Stimulated activated CD4-positive, alpha-beta T cell treated with anti-CD3 and anti-CD28 coated beads, Interleukin-15, amount 100 ng/mL, for 1 hour (primary cell): ENCODE measurements around the gene TMEM25.
A peak's percentile ranks its signal among the peaks of the same experiment; 100 is the strongest.
"Not testable (repeated sequence)": the region's sequence is repeated elsewhere in the genome, so short reads cannot be mapped to it uniquely, and the experiment has no call there.

ENCODE experiments used
- DNase-seq, 2 donors: peaks; one replicate each; pipeline ENCODE4 v3.0.0-alpha.2; 2020; ENCODE audit warnings: low read depth in 1 of 2, low spot score in 1 of 2

Gene TMEM25

DNA sequence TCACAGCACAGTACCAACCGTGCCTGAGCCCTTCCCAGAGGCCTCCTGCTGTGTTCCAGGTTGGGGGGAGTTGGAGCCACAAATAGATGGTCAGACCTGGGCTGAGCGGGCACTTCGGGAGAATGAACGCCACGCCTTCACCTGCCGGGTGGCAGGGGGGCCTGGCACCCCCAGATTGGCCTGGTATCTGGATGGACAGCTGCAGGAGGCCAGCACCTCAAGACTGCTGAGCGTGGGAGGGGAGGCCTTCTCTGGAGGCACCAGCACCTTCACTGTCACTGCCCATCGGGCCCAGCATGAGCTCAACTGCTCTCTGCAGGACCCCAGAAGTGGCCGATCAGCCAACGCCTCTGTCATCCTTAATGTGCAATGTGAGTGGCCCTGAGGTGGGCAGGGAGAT, 1.1 kb downstream of the TMEM25 start:
- DNase-seq: no peak

DNA sequence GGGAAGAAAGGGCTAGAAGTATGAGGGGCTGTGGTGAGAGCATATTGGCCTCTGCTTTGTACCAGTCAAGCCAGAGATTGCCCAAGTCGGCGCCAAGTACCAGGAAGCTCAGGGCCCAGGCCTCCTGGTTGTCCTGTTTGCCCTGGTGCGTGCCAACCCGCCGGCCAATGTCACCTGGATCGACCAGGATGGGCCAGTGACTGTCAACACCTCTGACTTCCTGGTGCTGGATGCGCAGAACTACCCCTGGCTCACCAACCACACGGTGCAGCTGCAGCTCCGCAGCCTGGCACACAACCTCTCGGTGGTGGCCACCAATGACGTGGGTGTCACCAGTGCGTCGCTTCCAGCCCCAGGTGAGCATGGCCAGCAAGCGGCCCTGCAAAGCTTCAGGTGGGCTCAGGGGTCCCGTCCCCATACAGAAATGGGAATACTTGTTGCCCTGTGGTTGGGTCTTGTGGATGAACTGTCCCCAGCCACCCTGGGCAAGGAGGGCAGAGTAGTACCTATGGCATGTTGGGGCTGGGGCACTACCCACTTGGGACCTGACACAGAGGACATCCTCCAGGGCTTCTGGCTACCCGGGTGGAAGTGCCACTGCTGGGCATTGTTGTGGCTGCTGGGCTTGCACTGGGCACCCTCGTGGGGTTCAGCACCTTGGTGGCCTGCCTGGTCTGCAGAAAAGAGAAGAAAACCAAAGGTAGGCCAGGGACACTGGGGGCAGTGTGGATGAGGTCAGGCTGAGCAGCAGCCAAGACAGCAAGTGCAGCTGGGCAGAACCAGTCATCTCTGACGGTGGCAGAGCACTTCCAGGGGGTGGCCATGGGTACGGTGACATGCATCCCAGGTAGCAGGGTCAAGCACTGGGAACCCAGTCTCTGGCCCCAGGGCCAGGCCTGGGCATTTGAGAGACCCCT, 2.1 kb downstream of the TMEM25 start:
- no peak for DNase-seq

DNA sequence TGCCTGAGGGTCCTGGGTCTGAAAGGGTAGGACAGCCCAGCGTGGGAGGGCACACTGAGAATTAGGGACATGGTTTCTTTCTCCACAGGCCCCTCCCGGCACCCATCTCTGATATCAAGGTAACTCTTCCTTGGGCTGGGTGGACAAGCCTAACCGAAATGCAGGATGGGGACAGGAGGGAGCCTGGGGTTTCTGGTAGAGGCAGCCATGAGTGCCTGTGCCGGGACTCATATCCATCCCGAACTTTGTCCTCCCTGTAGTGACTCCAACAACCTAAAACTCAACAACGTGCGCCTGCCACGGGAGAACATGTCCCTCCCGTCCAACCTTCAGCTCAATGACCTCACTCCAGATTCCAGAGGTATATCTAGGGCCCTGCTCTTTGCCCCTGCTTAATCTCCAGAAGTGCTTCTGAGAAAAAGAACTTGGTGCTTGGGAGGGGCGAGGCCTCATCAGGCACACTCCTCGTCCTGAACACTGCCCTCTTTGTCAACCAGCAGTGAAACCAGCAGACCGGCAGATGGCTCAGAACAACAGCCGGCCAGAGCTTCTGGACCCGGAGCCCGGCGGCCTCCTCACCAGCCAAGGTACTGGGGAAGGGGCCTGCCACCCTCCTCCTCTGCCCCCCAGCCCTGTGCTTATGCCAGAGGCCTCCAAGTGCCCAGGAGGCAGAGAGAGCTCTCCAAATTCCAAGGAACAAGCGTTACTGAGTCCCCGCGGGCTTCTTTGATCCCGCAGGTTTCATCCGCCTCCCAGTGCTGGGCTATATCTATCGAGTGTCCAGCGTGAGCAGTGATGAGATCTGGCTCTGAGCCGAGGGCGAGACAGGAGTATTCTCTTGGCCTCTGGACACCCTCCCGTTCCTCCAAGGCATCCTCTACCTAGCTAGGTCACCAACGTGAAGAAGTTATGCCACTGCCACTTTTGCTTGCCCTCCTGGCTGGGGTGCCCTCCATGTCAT, 3.1 kb downstream of the TMEM25 start:
- no peak for DNase-seq

DNA sequence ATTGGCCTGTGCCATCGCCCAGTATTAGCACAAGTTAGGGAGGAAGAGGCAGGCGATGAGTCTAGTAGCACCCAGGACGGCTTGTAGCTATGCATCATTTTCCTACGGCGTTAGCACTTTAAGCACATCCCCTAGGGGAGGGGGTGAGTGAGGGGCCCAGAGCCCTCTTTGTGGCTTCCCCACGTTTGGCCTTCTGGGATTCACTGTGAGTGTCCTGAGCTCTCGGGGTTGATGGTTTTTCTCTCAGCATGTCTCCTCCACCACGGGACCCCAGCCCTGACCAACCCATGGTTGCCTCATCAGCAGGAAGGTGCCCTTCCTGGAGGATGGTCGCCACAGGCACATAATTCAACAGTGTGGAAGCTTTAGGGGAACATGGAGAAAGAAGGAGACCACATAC, 4.3 kb downstream of the TMEM25 start:
- DNase-seq: no peak

DNA sequence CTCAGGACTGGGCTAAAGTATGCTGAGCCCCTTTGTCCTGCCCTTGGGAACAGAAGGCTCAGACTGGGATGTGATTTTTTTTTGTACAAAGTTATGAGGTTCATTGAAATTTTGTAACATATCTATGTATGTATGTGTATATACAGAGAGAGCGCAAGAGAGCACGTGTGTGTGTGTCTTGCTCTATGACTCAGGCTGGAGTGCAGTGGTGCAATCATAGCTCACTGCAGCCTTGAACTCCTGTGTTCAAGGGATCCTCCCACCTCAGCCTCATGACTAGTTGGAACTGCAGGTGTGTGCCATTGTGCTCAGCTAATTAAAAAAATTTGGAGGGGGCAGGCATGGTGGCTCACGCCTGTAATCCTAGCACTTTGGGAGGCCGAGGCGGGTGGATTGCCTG, 5.7 kb downstream of the TMEM25 start:
- no peak for DNase-seq

DNA sequence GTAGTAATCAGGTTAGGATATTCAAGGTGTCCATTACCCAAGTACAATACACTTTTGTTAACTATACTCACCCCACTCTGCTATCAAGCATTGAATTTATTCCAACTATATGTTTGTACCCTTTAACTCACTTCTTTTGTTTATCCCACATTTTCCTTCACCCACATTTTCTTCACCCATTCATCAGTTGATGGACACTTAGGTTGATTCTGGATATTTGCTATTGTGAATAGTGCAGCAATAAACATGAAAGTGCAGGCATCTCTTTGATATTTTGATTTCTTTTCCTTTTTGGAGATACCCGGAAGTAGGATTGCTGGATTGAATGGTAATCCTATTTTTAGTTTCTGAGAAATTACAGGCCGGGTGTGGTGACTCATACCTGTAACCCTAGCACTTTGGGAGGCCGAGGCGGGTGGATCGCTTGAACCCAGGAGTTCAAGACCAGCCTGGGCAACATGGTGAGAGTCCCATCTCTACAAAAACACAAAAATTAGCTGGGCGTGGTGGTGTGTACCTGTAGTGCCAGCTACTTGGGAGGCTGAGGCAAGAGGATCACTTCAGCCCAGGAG, 6.5 kb downstream of the TMEM25 start:
- DNase-seq: no peak

DNA sequence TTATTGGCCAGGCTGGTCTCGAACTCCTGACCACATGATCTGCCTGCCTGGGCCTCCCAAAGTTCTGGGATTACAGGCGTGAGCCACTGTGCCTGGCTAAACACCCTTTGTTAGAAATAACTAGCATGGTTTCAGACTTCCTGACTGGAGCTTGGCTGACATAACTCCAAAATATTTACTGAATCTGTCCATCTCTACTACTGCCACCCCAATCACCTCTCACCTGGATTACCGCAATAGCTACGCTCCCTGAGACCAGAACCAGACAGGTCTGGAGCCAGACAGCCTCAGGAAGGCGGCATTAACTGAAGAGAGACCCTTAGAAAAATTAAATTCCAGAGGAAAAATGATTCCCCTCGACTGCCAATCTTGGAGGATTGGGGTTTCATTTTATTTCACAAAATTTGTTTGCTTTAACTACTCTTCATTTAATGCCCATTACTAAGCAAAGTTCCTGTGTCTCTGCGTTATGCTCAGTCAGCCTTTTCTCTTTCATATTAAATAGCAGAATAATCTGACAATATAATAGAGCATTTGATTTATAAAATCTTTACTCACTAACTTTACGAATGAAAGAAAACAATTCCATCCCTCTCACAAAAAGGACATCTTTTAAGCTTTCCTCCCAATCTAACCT, 13.1 kb downstream of the TMEM25 start:
- no peak for DNase-seq

DNA sequence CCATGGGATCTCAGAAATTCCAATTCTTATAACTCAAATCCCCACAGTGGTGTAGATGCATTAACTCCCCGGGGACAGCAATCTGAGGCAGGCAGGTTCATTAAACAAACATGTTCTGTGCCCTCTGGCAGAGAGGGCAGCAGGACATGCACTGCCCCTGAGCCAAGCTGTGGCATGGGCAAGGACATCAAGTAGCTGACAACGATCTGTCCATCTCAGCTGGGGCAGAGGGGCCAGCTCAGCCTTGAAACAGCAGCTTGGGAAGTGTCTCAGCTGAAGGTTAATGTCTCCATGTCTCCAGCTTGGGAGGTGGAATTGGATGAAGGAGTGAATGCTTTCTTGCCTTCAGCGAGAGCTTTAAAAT, 13.6 kb downstream of the TMEM25 start:
- no peak for DNase-seq

DNA sequence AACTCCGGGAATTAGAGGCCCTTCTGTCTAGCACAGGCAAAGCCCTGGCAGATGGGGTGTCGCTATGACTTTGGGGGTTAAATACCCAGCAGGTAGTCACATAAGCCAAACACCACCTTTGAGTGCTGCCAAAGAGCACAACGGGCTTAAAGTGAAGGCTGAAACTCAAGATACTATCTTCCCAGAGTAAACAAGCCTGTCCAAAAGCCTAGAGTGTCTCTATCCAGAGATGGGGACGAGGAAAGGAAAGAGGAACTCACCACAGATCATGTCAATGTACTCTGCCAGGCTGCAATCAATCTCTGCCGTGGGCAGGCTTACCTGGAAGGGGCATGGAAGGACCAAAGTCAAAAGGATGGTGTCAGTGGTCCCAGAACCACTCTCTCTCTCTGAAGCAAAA, 14.5 kb downstream of the TMEM25 start:
- DNase-seq: no peak

DNA sequence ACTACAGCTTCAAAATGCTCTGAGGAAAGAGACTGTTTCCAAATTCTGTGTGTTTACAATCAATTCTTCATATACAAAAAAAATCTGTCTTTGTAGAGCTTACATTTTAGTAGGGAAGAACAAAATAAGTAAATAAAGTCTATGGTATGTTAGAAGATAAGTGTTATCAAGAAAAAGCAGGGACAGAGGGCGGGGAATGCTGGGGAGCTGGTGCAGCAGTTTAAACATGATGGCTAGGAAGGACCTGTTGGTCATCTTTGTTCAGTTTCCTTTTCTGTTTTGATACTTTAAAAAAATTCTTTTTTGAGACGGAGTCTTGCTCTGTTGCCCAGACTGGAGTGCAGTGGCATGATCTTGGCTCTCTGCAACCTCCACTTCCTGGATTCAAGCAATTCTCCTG, 16.1 kb downstream of the TMEM25 start:
- no peak for DNase-seq

DNA sequence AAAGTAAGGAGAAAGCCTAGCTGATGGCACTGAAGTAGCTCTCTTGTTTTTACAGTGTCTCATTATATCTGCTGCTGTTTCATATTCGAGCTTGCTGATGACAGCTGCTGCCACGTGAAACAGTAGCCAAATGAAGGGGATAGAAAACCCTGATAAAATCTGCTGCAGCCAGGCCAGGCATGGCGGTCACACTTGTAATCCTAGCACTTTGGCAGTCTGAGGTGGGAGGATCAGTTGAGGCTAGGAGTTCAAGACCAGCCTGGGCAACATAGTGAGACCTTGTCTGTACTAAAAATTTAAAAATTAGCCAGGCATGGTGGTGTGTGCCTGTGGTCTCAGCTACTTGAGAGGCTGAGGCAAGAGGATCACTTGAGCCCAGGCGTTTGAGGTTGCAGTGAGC, 21.3 kb downstream of the TMEM25 start:
- DNase-seq: no peak

DNA sequence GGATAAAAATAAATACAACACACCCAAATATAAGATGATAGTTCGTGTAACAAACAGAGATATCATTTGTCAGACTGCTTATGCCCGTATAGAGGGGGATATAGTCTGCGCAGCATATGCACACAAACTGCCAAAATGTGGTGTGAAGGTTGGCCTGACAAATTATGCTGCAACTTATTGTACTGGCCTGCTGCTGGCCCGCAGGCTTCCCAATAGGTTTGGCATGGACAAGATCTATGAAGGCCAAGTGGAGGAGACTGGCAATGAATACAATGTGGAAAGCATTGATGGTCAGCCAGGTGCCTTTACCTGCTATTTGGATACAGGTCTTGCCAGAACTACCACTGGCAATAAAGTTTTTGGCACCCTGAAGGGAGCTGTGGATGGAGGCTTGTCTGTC, 29.8 kb downstream of the TMEM25 start:
- no peak for DNase-seq

DNA sequence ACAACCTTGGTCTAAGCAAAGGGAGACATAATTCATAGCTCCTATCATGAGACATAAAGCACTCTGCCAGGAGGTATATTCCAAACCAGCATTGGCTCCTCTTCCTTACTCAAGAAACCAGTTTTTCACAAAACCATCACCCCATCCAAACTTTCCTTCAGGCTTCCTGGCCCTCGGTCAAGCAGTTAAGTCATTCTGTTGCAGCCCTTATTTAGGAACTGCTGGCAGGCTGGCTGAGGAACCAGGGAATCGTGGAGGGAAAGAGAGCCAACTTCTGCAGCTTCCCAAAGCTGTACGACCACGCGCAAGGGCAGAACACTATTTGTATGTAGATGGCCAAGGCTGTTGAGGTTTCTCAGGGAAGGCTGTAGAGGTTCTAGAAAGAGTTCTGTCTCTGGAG, 34.1 kb downstream of the TMEM25 start:
- DNase-seq: no peak

DNA sequence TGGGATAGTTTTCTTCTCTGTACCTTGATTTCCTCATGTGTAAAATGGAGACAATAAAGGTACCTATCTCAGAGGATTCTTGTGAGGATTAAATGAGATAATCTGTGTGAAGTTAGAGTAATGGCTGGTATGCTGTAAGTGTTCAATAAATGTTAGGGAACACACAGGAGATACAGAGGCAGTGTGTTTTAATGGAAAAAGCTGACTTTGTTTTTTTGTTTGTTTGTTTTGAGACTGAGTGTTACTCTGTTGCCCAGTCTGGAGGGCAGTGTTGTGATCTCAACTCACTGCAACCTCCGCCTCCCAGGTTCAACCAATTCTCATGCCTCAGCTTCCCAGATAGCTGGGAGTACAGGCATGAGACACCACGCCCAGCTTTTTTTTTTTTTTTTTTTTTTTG, 38.7 kb downstream of the TMEM25 start:
- no peak for DNase-seq

DNA sequence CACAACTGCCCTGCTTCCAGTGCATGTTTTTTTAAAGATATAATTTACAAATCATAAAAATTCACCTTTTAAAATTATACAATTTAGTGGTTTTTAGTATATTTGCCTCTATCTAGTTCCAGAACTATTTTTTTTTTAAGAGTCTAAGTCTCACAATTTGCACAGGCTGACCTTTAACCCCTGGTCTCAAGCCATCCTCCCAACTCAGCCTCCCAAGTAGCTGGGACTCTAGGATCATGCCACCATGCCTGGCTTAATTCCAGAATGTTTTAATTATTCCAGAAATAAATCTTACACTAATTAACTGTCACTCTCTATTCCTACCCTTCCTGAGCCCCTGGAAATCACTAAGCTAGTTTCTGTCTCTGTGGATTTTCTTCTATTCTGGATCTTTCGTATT, 39.8 kb downstream of the TMEM25 start:
- DNase-seq: no peak

DNA sequence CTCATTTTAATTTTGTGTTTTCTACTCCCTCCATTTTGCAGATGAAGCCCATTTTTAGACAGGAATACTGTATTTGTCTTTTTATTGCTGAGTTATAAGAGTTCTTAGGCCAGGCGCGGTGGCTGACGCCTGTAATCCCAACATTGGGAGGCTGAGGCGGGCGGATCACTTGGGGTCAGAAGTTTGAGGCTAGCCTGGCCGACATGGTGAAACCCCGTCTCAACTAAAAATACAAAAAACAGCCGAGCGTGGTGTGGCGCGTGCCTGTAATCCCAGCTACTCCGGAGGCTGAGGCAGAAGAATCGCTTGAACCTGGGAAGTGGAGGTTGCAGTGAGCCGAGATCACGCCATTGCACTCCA, 40.7 kb downstream of the TMEM25 start:
- not testable (repeated sequence) for DNase-seq

DNA sequence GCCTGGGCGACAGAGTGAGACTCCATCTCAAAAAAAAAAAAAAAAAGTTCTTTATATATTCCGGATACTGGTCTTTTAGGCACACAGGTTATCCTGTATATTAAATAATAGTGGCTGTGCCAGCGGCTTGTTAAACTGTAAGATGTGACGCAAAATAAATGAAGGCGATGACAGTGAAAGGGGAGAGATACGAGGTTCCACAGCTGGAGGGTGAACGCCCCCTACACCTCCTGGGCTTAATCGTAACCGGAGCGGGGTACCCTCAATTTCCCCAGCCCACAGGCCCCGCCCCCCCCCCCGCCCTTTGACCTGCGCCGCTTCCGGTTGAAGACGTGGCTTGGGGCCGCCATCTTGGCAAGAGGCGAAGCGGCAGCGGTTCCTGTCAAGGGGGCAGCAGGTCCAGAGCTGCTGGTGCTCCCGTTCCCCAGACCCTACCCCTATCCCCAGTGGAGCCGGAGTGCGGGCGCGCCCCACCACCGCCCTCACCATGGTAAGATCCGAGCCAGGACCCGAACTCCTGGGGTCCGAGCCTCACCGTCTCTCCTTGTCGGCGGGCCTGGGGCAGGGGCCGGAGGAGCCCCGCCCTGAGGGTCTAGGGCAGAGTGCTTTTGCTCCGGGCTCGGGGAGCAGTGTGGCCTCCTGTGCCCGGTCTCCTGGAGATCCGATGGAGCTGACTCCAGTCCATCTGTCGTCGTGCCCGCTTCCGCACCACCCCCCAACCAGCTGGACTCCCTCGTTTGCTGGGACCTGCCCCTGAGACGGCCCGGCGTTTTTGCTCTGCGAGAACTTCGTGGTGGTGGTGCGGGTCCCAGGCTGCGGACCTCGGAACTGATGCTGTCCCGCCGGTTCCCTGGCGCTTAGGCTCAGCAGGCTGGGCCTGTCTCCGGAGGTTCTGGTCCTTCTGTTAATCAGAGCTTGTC, 41.3 kb downstream of the TMEM25 start, which contains the start of gene ARCN1:
Gene ARCN1 (plus strand): TSS at position 349 of the 920 bp plus-strand sequence. CDS start 139 bp downstream, at position 488.
- peak; percentile 58 to 60 for DNase-seq

DNA sequence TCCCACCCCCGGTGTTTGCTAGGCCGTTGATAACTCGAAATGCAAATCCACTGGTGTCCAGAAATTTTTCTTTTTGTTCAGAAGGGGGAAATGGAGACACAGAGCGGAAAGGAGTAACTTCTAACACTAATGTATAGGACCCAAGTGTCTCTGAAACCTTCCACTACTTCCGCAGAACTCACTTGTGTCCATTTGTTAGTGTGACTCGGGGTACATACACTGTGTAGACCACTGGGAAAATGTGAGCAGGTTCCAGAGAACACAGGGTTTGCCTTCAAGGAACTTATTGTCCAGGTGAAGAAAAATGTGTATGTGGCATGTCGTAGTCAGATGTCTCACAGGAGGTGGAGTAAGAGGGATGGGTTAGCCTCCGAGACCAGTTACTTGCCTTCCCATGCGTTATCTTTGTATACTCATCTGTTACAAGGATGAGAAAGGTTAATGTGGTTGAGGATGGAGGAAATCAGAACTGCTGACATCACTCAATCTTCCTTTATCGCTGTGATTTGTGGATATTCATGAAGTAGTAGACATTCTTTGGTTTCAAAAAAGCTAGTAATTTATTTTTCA, 42.1 kb downstream of the TMEM25 start:
- no peak for DNase-seq

DNA sequence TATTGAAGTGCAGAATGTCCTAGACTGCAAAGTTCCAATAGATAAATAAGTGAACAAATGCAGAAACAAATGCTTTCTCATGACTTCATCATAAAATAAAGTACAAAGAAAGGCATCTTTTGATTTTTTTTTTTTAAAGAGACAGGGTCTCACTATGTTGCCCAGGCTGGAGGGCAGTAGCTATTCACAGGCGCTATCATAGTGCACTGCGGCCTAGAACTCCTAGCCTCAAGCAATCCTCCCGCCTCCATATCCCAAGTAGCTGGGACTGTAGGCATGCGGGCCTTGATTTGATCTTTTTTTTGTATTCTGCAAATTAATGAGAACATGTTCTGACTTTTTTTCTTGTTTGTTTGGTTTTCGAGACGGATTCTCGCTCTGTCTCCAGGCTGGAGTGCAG, 43.6 kb downstream of the TMEM25 start:
- no peak for DNase-seq

DNA sequence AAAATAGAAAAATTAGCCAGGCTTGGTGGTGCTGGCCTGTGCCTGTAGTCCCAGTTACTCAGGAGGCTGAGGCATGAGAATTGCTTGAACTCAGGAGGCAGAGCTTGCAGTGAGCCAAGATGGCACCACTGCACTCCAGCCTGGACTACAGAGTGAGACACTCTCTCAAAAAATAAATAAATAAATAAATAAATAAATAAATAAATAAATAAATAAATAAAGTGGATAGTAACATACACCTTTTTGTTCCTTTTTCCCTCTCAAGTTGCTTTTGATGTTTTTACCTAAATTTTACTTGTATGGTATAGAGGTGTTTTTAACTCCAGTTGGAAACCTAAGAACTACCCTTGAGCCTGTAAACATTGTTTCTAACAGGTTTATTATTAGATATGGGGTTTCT, 47.0 kb downstream of the TMEM25 start:
- DNase-seq: not testable (repeated sequence)
